ENCODE measurements around the gene CPEB3. TPM values are rescaled to one million over a fixed set of nuclear protein-coding genes. Genes with fewer than 3 reads are reported as not detected.
A peak's percentile ranks its signal among the peaks of the same experiment; 100 is the strongest.
"Not testable (repeated sequence)": the region's sequence is repeated elsewhere in the genome, so short reads cannot be mapped to it uniquely, and the experiment has no call there.

CPEB3 gene
- total and polyA plus RNA-seq, 9 of the 15 experiments (the other 6 are each of a cell fraction or from before 2014, with no cell fraction given): 0.15 to 1.2 (median 0.51) TPM

DNA sequence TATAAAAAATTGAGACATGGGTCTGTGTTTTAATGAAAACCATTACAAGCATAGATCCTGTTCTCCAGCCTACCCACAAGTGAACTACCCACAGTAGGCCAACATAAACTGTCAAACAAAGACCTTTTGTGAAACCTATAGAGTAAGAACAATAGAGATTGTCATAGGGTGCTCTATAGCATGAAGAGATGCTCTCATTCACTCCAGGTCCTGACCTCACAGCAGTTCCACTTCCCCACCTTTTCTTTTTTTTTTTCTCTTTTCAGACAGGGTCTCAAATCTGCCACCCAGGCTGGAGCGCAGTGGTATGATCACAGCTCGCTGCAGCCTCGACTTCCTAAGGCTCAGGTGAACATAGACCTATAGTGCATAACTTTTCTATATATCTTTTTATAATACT, 72.3 kb downstream of the CPEB3 start:
- Histone ChIP-seq H3K9ac (ENCODE audit: insufficient read depth in 1 of 2, low read depth in 2 of 2, low read length in 2 of 2) (no peak overlapping the region), H3K27ac (ENCODE audit: extremely low read depth, low read depth, low read length) (no peak overlapping the region), H3K4me2 (ENCODE audit: insufficient read depth, low read length) (no peak overlapping the region), H3K4me1 (replicated peaks in 1 of 2; ENCODE audit: control insufficient read depth in 2 of 2, insufficient read depth in 2 of 2, low read length in 2 of 2) (no peaks in the 10 kb centered on the region), H3K36me3 (ENCODE audit: control insufficient read depth, insufficient read depth, low read length) (no peaks in the 10 kb centered on the region), H3K27me3 (ENCODE audit: control insufficient read depth in 2 of 2, insufficient read depth in 2 of 2, low read length in 2 of 2) (no peaks in the 10 kb centered on the region), H3K9me1 (ENCODE audit: control insufficient read depth, insufficient read depth, low read length) (no peaks in the 10 kb centered on the region), H2AFZ (ENCODE audit: low read depth, low read length) (no peak overlapping the region), H4K20me1 (replicated peaks; ENCODE audit: control insufficient read depth, insufficient read depth, low read length) (no peaks in the 10 kb centered on the region), H3K79me2 (ENCODE audit: control insufficient read depth, insufficient read depth, low read length) (no peaks in the 10 kb centered on the region), H3K4me3 (no peak overlapping the region), H3K9me3 (replicated peaks; ENCODE audit: control insufficient read depth, insufficient read depth, low read depth, low read length) (no peaks in the 10 kb centered on the region)
- ATAC-seq (no peak), DNase-seq (ENCODE audit: extremely low read depth in 1 of 4, low spot score in 3 of 4) (no peak), FAIRE-seq (no peak)
- in situ Hi-C loops (cut with MboI): no loop called here
- 66% methylated on average over 3 of the region's 3 CpGs for WGBS (ENCODE audit: insufficient coverage, low coverage, missing lambda C conversion rate)
- intact Hi-C loops (cut with micrococcal nuclease): loop anchor here (10.0 kb wide), 1 partner anchor 216 kb away; no protein-coding TSS in a partner anchor
- TF ChIP-seq POLR3G (IDR thresholded peaks at IDR 0.05; ENCODE audit: extremely low read depth, insufficient read length, insufficient replicate concordance): no peak
- BruUV-seq (replicated peaks): no TSS peak
- ChIA-PET POLR2A (interaction anchor here (1.2 kb wide), 1 partner anchor 35 kb away, joined by 3 read pairs; no protein-coding TSS in a partner anchor), CTCF (ENCODE audit: low intra/inter-chr PET ratio) (interaction anchor here (0.6 kb wide), 1 partner anchor 296 kb away, joined by 5 read pairs; no protein-coding TSS in a partner anchor)

DNA sequence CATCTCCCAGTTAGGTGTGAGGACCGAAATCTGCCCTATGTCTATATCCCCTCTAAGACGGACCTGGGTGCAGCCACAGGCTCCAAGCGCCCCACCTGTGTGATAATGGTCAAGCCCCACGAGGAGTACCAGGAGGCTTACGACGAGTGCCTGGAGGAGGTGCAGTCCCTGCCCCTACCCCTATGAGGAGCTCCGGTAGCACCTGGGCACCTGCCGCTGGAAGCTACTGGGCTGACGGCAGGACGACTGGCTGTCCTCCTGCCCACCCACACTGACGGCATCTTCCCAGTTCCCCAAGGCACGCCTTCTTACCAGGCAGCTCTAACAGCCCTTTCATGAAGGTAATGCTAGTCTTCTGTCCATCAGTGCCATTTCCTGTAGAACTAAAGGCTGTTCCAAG, 74.3 kb downstream of the CPEB3 start:
- H3K9me1 ChIP-seq (ENCODE audit: control insufficient read depth, insufficient read depth, low read length); H3K9me3 ChIP-seq (replicated peaks; ENCODE audit: control insufficient read depth, insufficient read depth, low read depth, low read length); H3K9ac ChIP-seq (ENCODE audit: insufficient read depth in 1 of 2, low read depth in 2 of 2, low read length in 2 of 2); H3K27ac ChIP-seq (ENCODE audit: extremely low read depth, low read depth, low read length); H3K4me3 ChIP-seq; in situ Hi-C loops (cut with MboI); H3K27me3 ChIP-seq (ENCODE audit: control insufficient read depth in 2 of 2, insufficient read depth in 2 of 2, low read length in 2 of 2); H4K20me1 ChIP-seq (replicated peaks; ENCODE audit: control insufficient read depth, insufficient read depth, low read length); BruUV-seq (replicated peaks); H3K4me1 ChIP-seq (replicated peaks in 1 of 2; ENCODE audit: control insufficient read depth in 2 of 2, insufficient read depth in 2 of 2, low read length in 2 of 2); H3K36me3 ChIP-seq (ENCODE audit: control insufficient read depth, insufficient read depth, low read length); H3K4me2 ChIP-seq (ENCODE audit: insufficient read depth, low read length); H2AFZ ChIP-seq (ENCODE audit: low read depth, low read length); CTCF ChIA-PET (ENCODE audit: low intra/inter-chr PET ratio); H3K79me2 ChIP-seq (ENCODE audit: control insufficient read depth, insufficient read depth, low read length); POLR2A ChIA-PET; FAIRE-seq: not testable (repeated sequence)
- 73% methylated on average over 8 of the region's 12 CpGs for WGBS (ENCODE audit: insufficient coverage, low coverage, missing lambda C conversion rate)
- ATAC-seq: peak; percentile 88
- intact Hi-C loops (cut with micrococcal nuclease): loop anchor here (10.0 kb wide), 1 partner anchor 218 kb away; no protein-coding TSS in a partner anchor
- DNase-seq (ENCODE audit: extremely low read depth in 1 of 4, low spot score in 3 of 4): peak in 1 of 4 experiments; percentile 9
- peak in 1 of 2 experiments; percentile 34; a peak in 2 of 4 replicates for TF ChIP-seq RAD21 (CRISPR knock-in tag; conservative IDR thresholded peaks at IDR 0.05 in 1 of 2, IDR thresholded peaks at IDR 0.05 in 1 of 2)
- TF ChIP-seq, protein P1, sequence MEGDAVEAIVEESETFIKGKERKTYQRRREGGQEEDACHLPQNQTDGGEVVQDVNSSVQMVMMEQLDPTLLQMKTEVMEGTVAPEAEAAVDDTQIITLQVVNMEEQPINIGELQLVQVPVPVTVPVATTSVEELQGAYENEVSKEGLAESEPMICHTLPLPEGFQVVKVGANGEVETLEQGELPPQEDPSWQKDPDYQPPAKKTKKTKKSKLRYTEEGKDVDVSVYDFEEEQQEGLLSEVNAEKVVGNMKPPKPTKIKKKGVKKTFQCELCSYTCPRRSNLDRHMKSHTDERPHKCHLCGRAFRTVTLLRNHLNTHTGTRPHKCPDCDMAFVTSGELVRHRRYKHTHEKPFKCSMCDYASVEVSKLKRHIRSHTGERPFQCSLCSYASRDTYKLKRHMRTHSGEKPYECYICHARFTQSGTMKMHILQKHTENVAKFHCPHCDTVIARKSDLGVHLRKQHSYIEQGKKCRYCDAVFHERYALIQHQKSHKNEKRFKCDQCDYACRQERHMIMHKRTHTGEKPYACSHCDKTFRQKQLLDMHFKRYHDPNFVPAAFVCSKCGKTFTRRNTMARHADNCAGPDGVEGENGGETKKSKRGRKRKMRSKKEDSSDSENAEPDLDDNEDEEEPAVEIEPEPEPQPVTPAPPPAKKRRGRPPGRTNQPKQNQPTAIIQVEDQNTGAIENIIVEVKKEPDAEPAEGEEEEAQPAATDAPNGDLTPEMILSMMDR (IDR thresholded peaks at IDR 0.05 in 2 of 3, conservative IDR thresholded peaks at IDR 0.05 in 1 of 3; ENCODE audit: insufficient read depth in 2 of 3, low read depth in 1 of 3, low read length in 3 of 3): peak in 2 of 3 experiments; percentile 29 to 36; a peak in 3 of 6 replicates

Data from K562 (cell line).